ENCODE data around the gene LCP1. TPM values are rescaled to one million over a fixed set of nuclear protein-coding genes. Genes with fewer than 3 reads are reported as not detected.

The LCP1 gene
- total RNA-seq, 2 donors from 2014 or later = 844 to 1,356 TPM

DNA sequence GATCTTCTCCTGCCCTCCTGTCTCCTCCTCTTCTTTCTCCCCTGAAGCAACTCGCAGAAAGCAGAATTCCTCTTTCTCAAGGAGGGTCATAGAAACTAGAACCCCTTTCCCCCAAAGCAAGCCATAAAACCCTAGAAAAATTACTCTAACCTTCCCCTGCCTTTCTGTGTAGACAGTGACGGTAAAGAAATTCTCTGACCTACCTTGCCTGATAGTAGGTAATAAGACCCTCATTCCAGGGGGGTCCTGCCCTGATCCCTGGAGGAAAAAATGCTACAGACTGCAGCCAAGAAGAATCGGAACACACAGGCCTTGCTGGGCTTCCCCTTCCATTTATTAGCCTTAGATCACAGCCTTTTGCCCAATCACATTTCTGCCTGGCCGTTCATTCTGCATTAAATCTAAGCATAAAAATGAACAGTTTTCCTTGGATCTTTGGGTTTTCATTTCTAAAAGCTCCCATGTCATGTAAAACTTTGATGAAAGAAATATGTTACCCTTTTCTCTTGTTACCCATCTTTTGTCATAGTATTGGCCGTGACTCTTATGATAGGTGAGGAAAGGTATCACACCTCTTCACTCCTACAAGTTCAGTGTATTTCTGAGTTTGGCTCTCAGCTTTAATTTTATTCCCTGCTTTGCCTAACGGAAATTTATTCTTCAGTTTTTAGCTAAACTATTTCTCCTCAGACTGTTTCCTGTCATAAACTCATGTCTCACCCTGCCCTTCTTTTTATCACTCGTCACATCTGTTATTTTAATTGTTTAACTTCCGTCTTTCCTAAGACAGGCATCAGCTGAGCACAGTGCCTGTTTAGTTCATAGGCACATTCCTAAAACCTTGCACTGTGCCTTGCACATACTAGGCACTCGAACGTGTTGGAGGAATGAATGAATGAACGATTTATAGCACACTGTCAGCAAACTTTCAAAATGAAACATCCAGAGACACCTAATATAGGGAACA is 56.7 kb downstream of the LCP1 start:
- peak overlapping the region; percentile 42 for H3K4me3 Mint-ChIP-seq

DNA sequence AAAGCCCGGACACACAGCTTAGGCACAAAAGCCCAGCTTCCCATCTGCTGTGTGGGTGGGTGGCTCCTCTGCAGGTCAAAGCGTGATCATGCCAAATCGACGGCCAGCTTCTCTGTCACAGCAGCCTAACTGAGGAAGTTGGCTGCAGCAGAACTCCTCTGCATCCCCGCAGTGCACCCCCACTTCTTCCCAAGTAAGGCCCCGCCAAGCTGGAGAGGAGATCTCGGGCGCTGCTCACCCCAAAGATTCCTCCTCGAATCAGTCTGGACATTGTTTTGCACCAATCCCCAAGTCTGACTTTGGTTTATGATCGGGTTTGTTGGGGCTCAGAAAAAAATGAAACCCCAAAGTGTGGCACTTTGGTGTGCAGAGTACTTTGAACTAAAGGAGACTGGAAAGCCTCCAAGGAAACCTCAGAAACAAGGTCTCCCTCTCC is 57.4 kb downstream of the LCP1 start:
- Mint-ChIP-seq H3K27me3 (no peaks in the 10 kb centered on the region), H3K4me3 (no peak overlapping the region), H3K4me1 (ENCODE audit: low read depth in 2 of 2) (peaks cover 36% of the 10 kb centered on the region in 2 donors), H3K27ac (peak overlapping the region; percentile 75 to 86), H3K9me3 (no peaks in the 10 kb centered on the region), H3K36me3 (peaks cover 28% of the 10 kb centered on the region)
- DNase-seq (ENCODE audit: low spot score) (no peak), ATAC-seq (peak in 1 of 2 donors; percentile 32)

More for the DNA sequence above, 56.7 kb downstream of the LCP1 start:
- H3K36me3 Mint-ChIP-seq = peaks cover 33% of the 10 kb centered on the region
- peaks cover 37 to 39% of the 10 kb centered on the region in 2 donors for H3K4me1 Mint-ChIP-seq (ENCODE audit: low read depth in 2 of 2)
- no peaks in the 10 kb centered on the region for H3K9me3 Mint-ChIP-seq
- peak overlapping the region; percentile 75 to 86 for H3K27ac Mint-ChIP-seq
- no peak for DNase-seq (ENCODE audit: low spot score)
- ATAC-seq = no peak
- no peaks in the 10 kb centered on the region for H3K27me3 Mint-ChIP-seq

DNA sequence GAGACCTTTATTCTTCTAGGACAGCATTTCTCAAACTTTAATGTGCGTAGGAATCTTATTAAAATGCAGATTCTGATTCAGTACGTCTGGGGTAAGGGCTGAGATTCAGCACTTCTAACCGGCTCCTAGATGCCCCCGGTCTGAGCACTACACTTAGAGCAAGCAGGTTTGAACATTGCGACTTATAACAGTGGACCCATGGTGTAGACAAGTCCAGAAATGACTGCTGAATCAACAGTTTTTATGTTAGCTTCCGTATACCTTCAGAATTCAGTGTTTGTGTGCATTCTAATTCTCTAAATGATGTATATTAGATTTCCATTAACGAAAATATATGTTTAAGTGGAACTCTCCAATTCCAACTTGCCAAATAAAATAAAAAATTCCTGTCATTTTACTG is 59.7 kb downstream of the LCP1 start:
- H3K9me3 Mint-ChIP-seq = no peaks in the 10 kb centered on the region
- ATAC-seq (no peak), DNase-seq (ENCODE audit: low spot score) (no peak)
- peak overlapping the region in 1 of 2 donors; percentile 19 for H3K27ac Mint-ChIP-seq
- H3K27me3 Mint-ChIP-seq = no peaks in the 10 kb centered on the region
- peaks cover 30 to 34% of the 10 kb centered on the region in 2 donors for H3K4me1 Mint-ChIP-seq (ENCODE audit: low read depth in 2 of 2)
- H3K36me3 Mint-ChIP-seq = peaks cover 19% of the 10 kb centered on the region
- no peak overlapping the region for H3K4me3 Mint-ChIP-seq

DNA sequence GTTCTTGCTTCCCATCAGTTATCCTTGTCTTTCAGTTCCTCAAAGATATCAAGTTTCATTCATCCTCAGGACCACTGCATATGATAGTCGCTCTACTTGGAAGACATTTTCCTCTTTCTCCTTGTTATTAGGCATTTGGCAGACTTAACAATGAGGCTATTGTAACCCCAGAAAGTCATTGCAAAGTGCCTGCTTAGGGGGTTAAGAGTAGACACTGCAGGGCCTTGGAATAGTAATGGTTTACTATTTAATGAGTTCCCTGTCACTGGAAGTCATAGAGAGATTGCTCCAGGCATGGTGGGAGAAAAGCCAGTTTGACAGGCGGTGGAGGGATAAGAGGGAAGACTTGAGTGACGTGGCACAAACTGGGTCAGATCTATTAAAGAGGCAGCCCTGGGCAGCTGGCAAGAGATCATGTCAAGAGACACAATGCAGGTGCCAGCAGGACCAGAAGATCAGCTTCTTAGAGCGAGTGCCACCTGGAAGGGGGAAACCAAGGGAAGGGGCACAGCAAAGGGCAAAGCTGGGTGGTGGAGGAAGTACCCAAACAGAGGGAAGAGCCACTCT is 60.3 kb downstream of the LCP1 start:
- H3K36me3 Mint-ChIP-seq = peaks cover 12% of the 10 kb centered on the region
- no peak overlapping the region for H3K4me3 Mint-ChIP-seq
- H3K4me1 Mint-ChIP-seq (ENCODE audit: low read depth in 2 of 2) = peaks cover 27 to 30% of the 10 kb centered on the region in 2 donors
- H3K9me3 Mint-ChIP-seq = no peaks in the 10 kb centered on the region
- no peaks in the 10 kb centered on the region for H3K27me3 Mint-ChIP-seq
- H3K27ac Mint-ChIP-seq = peak overlapping the region in 1 of 2 donors; percentile 22
- no peak for DNase-seq (ENCODE audit: low spot score)
- ATAC-seq = no peak

DNA sequence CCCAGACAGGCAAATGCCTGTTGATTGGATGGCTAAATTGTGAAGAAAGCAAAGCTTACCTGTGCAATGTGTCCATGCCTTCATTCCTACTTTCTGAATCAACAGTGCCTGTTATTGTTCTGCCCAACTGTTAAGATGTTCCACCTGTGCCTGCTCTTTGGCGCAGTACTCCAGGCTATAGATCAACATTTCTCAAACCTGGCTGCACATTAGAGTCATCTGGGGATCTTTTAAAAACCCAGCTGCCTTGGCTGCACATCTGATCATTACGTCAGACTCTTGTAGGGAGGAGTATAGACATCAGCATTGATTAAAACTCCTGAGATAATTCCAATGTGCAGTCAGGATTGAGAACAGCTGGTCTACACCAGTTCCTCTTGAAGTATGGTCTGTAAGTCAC is 60.9 kb downstream of the LCP1 start:
- H3K4me1 Mint-ChIP-seq (ENCODE audit: low read depth in 2 of 2) = peaks cover 20 to 25% of the 10 kb centered on the region in 2 donors
- DNase-seq (ENCODE audit: low spot score) = no peak
- H3K4me3 Mint-ChIP-seq = no peak overlapping the region
- peaks cover 7% of the 10 kb centered on the region for H3K36me3 Mint-ChIP-seq
- no peaks in the 10 kb centered on the region for H3K27me3 Mint-ChIP-seq
- no peaks in the 10 kb centered on the region for H3K9me3 Mint-ChIP-seq
- peak in 1 of 2 donors; percentile 8 for ATAC-seq
- no peak overlapping the region for H3K27ac Mint-ChIP-seq

DNA sequence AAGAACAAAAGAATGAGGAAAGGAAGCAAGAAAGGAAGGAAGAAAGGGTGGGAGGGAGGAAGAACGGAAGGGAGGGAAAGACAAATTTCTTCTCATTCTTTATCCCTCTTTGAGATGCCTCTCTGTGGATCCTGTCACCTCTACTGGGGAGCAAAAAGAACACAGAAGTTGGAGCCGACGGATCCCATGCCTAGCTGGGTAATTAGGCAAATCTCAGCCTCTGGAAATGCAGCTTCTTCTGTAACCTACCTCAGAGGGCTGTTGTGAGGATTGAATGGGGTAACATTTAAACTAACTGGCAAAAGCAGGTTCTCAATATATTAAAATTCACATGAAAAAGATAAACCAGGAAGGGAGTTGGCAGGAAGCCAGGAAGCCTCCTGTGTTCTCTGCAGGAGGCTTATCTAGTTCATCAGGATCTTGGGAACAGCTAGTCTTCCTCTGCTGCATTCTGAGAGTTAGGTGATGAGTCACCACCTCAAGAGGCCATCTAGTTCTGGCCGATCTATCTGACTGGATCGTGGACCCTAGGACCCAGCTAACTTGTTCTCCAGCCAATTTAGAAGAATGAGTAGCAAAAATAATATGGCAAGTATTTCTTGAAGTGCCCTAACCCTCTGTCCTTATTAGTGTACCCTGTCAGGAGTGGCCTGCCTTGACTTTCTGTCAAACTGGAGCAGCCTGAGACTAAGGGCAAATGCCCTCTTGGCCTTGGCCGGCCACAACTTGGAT is 61.9 kb downstream of the LCP1 start:
- Mint-ChIP-seq H3K9me3 (no peaks in the 10 kb centered on the region), H3K4me1 (ENCODE audit: low read depth in 2 of 2) (peaks cover 10 to 15% of the 10 kb centered on the region in 2 donors), H3K27me3 (no peaks in the 10 kb centered on the region), H3K4me3 (no peak overlapping the region), H3K36me3 (no peaks in the 10 kb centered on the region), H3K27ac (no peak overlapping the region)
- ATAC-seq = peak in 1 of 2 donors; percentile 40
- DNase-seq (ENCODE audit: low spot score) = no peak

DNA sequence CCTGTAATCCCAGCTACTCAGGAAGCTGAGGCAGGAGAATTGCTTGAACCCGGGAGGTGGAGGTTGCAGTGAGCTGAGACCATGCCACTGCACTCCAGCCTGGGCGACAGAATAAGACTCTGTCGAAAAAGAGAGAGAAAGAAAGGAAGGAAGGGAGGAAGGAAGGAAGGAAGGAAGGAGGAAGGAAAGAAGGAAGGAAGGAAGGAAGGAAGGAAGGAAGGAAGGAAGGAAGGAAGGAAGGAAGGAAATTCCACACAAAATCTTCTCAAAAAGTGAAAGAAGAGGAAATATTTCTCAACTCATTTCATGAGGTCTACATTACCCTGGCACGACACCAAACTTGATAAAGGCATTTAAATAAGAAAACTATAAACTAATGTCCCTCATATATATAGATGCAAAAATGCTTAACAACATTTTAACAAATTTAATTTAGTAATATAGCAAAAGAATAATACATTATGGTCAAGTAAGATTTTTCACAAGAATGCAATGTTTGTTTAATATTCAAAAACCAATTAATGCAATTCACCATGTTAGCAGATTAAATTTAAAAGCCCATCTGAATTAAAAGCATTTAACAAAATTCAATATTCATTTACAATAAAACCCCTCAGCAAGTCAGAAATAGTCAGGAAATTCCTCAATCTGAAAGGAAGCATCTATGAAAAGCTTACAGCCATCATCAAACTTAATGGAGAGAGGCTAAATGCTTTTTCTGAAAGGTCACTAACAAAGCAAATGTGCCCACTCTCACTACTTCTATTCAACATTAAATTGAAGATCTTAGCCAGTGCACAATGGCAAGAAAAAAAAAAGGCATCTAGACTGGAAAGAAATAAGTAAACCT is 65.1 kb downstream of the LCP1 start:
- H3K4me3 Mint-ChIP-seq = no peak overlapping the region
- ATAC-seq = no peak
- H3K36me3 Mint-ChIP-seq = no peaks in the 10 kb centered on the region
- no peaks in the 10 kb centered on the region for H3K9me3 Mint-ChIP-seq
- H3K4me1 Mint-ChIP-seq (ENCODE audit: low read depth in 2 of 2) = peaks cover 7 to 13% of the 10 kb centered on the region in 2 donors
- no peak for DNase-seq (ENCODE audit: low spot score)
- H3K27ac Mint-ChIP-seq = no peak overlapping the region
- H3K27me3 Mint-ChIP-seq = peaks cover 0 to 9% of the 10 kb centered on the region in 2 donors

DNA sequence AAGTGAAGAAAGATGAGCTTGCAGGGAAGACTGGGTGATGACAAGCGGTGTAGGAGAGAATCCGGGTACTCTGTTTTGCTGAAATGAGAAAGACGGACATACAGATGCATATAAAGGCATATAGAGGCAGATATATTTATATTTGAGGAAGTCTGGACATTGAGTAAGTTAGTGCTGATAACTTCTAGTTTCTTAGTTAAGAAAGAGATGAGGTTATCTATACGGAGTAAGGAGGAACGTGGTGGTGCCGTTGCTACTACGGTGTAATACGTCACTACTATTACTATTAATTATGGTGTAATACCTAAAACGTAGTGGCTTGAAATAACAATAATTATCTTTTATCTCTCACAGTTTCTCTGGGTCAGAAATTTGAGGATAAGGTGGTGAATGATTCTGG is 67.4 kb downstream of the LCP1 start:
- H3K27ac Mint-ChIP-seq = no peak overlapping the region
- peaks cover 7 to 8% of the 10 kb centered on the region in 2 donors for H3K4me1 Mint-ChIP-seq (ENCODE audit: low read depth in 2 of 2)
- no peaks in the 10 kb centered on the region for H3K36me3 Mint-ChIP-seq
- no peak for DNase-seq (ENCODE audit: low spot score)
- H3K27me3 Mint-ChIP-seq = peaks cover 5 to 23% of the 10 kb centered on the region in 2 donors
- H3K4me3 Mint-ChIP-seq = no peak overlapping the region
- no peaks in the 10 kb centered on the region for H3K9me3 Mint-ChIP-seq
- ATAC-seq = no peak

DNA sequence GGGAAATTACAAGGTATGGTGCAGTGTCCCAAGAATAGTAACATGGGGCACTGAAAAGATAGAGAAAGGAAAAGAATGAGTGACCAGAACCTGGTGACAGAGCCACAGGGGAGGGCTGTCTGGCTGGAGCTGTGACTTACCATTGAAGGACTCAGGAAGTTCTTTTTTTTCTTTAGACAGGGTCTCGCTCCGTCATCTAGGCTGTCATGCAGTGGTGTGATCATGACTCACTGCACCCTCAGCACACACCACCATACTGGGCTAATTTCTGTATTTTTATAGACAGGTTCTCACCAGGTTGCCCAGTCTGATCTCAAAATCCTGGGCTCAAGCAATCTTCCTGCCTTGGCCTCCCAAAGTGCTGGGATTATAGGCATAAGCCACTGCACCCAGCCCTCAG is 68.4 kb downstream of the LCP1 start:
- no peak for DNase-seq (ENCODE audit: low spot score)
- Mint-ChIP-seq H3K27me3 (peaks cover 7 to 23% of the 10 kb centered on the region in 2 donors), H3K4me1 (ENCODE audit: low read depth in 2 of 2) (peaks cover 8 to 10% of the 10 kb centered on the region in 2 donors), H3K27ac (peak overlapping the region in 1 of 2 donors; percentile 0), H3K4me3 (no peak overlapping the region), H3K9me3 (no peaks in the 10 kb centered on the region), H3K36me3 (no peaks in the 10 kb centered on the region)
- ATAC-seq = peak; percentile 90 to 96

DNA sequence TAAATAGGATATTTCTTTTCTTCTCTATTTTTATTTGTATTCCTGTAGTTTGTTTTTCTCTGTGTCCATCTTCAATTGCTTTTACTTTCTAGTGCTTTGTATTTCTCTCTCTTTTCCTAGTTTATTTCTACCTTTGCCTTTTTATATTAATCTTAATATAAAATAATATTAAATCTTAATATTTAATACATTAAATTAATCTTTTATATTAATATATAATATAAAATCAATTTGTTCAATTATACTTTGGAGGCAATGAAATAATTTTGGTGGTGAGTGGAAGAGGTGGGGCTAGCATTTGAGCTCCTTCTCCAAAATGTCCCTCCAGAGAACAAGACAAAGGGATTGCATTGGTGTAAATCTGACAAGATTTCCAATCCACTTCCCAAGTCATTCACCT is 70.8 kb downstream of the LCP1 start:
- Mint-ChIP-seq H3K4me3 (no peak overlapping the region), H3K36me3 (no peaks in the 10 kb centered on the region), H3K27me3 (peaks cover 13 to 23% of the 10 kb centered on the region in 2 donors), H3K9me3 (no peaks in the 10 kb centered on the region), H3K27ac (no peak overlapping the region), H3K4me1 (ENCODE audit: low read depth in 2 of 2) (peaks cover 8 to 15% of the 10 kb centered on the region in 2 donors)
- ATAC-seq = no peak
- DNase-seq (ENCODE audit: low spot score) = no peak

DNA sequence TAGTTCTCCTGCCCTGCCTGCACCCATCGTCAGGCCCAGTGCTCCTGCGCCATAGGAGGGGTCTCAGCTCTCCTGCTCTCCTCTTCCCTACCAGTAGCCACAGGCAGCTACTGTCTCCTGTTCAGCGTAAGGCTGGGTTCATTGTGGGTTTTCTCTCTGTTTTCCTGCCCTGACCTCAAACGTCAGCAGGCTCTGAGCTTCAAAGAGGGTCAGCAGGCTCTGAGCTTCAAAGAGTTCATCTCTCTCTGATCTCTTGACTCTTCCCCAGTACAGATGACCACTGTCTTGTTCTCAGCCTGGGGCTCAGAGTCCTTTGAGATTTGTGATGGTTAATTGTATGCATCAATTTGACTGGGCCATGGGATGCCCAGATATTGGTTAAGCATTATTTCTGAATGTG is 72.5 kb downstream of the LCP1 start:
- peak in 1 of 2 donors; percentile 43 for ATAC-seq
- peaks cover 8 to 15% of the 10 kb centered on the region in 2 donors for H3K4me1 Mint-ChIP-seq (ENCODE audit: low read depth in 2 of 2)

DNA sequence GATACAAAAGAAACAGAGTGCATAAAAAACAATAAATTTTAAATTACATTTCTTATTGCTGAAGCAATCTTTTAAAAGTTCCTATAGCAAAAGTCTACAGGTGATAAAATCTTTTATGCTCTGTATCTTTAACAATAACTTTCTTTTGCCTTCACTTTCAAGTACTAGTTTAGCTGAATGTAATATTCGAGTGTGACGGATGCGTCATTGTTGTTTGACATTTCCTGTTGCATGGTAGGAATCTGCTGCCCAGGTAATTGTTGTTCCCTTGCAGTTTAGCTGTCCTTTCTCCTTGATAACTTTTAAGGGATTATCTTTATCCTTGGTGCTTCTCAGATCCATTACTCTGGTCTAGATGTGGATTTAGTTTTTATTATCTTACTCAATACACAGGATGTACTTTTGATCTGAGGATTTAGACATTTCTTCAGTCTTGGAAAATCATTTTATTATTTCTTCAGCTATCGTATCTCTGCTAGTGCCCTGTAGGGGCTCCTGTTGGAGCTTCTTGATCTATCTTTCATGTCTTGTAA is 75.1 kb downstream of the LCP1 start:
- DNase-seq (ENCODE audit: low spot score) = no peak
- Mint-ChIP-seq H3K4me1 (ENCODE audit: low read depth in 2 of 2) (peaks cover 0 to 8% of the 10 kb centered on the region in 2 donors), H3K36me3 (no peaks in the 10 kb centered on the region), H3K27me3 (peaks cover 15 to 28% of the 10 kb centered on the region in 2 donors), H3K27ac (no peak overlapping the region), H3K9me3 (no peaks in the 10 kb centered on the region), H3K4me3 (no peak overlapping the region)
- no peak for ATAC-seq

More for the DNA sequence above, 72.5 kb downstream of the LCP1 start:
- DNase-seq (ENCODE audit: low spot score) = no peak
- Mint-ChIP-seq H3K36me3 (no peaks in the 10 kb centered on the region), H3K27ac (no peak overlapping the region), H3K9me3 (no peaks in the 10 kb centered on the region), H3K27me3 (peaks cover 13 to 23% of the 10 kb centered on the region in 2 donors), H3K4me3 (no peak overlapping the region)

DNA sequence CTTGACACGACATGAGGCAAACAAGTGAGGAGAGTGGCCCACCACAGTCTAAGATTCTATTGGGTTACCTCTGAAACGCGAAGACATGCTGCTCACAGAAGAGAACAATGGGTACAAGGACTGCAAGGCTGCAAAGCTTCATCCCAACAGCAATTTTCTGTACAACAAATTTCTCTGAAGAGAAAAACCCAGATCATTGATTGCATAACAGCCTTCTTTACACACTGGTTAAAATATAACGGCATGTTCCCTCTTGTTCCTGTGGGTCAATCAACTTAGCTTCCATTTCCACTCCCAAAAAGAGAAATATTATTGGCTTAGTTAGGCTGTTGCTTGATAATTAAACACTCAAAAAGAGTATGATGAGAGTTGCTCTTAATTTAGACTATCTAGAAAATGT is 77.1 kb downstream of the LCP1 start, which contains the start of gene CPB2:
Gene CPB2, minus strand, starts transcription at position 166 of the 400 bp plus-strand sequence. Its CDS starts 24 bp downstream, at position 142.
- ATAC-seq (no peak), DNase-seq (ENCODE audit: low spot score) (no peak)
- Mint-ChIP-seq H3K9me3 (no peaks in the 10 kb centered on the region), H3K27me3 (peaks cover 14 to 16% of the 10 kb centered on the region in 2 donors), H3K4me1 (ENCODE audit: low read depth in 2 of 2) (peaks cover 0 to 8% of the 10 kb centered on the region in 2 donors), H3K4me3 (no peak within 1 kb of the TSS), H3K36me3 (no peaks in the 10 kb centered on the region), H3K27ac (no peak within 1 kb of the TSS)
